C4-2B (cell line): ENCODE results near the gene ZSWIM1.

Experiments
- H3K27ac ChIP-seq: fragments of 450-650 bp; 2 replicates; pipeline ENCODE4 v1.5.1; 2017
- CTCF ChIP-seq: fragments of 450-650 bp; conservative IDR thresholded peaks from 2 replicates; pipeline ENCODE4 v1.5.1; 2017; ENCODE audit warnings: mild to moderate bottlenecking
- ZFX ChIP-seq: fragments of 450-650 bp; IDR thresholded peaks from 2 replicates; pipeline ENCODE4 v1.6.1; 2017

ZSWIM1 gene

GRCh38 chr20:45835825-45836224 lies 45.2 kb upstream of the ZSWIM1 start:
- no peak overlapping the region for H3K27ac ChIP-seq
- TF ChIP-seq ZFX (no peak), CTCF (no peak)

GRCh38 chr20:45836841-45837240 lies 44.2 kb upstream of the ZSWIM1 start:
- no peak overlapping the region for H3K27ac ChIP-seq
- TF ChIP-seq ZFX (no peak), CTCF (no peak)

GRCh38 chr20:45840700-45841198 lies 40.3 kb upstream of the ZSWIM1 start:
- H3K27ac ChIP-seq = no peak overlapping the region
- TF ChIP-seq ZFX (no peak), CTCF (no peak)

GRCh38 chr20:45841407-45842129 lies 39.5 kb upstream of the ZSWIM1 start:
- TF ChIP-seq CTCF (no peak), ZFX (no peak)
- no peak overlapping the region for H3K27ac ChIP-seq

- no peak for TF ChIP-seq ZFX
- no peak for TF ChIP-seq CTCF
- H3K27ac ChIP-seq = no peak overlapping the region
These were observed 38.7 kb upstream of the ZSWIM1 start for GRCh38 chr20:45842169-45842812.

GRCh38 chr20:45843506-45843905 lies 37.5 kb upstream of the ZSWIM1 start:
- no peak for TF ChIP-seq ZFX
- no peak for TF ChIP-seq CTCF
- H3K27ac ChIP-seq = no peak overlapping the region

GRCh38 chr20:45845452-45845851 lies 35.6 kb upstream of the ZSWIM1 start:
- H3K27ac ChIP-seq = no peak overlapping the region
- TF ChIP-seq ZFX (no peak), CTCF (no peak)
